ENCODE results near the gene EPHA1.

Gene EPHA1

GRCh38 chr7:143380260-143380645, 28.4 kb downstream of the EPHA1 start:
- H3K36me3 Mint-ChIP-seq = no peaks in the 10 kb centered on the region
- ATAC-seq = peak; percentile 80
- no peaks in the 10 kb centered on the region for H3K9me3 Mint-ChIP-seq
- no peaks in the 10 kb centered on the region for H3K27me3 Mint-ChIP-seq
- peaks cover 51% of the 10 kb centered on the region for H3K4me1 Mint-ChIP-seq
- H3K4me3 Mint-ChIP-seq = peak overlapping the region; percentile 88
- H3K27ac Mint-ChIP-seq = peak overlapping the region; percentile 83

- H3K27ac Mint-ChIP-seq = peak overlapping the region; percentile 83
- ATAC-seq = no peak
- H3K4me3 Mint-ChIP-seq = peak overlapping the region; percentile 88
- H3K4me1 Mint-ChIP-seq = peaks cover 56% of the 10 kb centered on the region
- H3K36me3 Mint-ChIP-seq = no peaks in the 10 kb centered on the region
- H3K9me3 Mint-ChIP-seq = no peaks in the 10 kb centered on the region
- no peaks in the 10 kb centered on the region for H3K27me3 Mint-ChIP-seq
These were observed 28.9 kb downstream of the EPHA1 start for GRCh38 chr7:143379611-143380259.

GRCh38 chr7:143376396-143376795, 32.3 kb downstream of the EPHA1 start:
- H3K4me3 Mint-ChIP-seq = no peak overlapping the region
- no peaks in the 10 kb centered on the region for H3K36me3 Mint-ChIP-seq

GRCh38 chr7:143375298-143376034, 33.2 kb downstream of the EPHA1 start:
- H3K9me3 Mint-ChIP-seq = no peaks in the 10 kb centered on the region
- H3K27ac Mint-ChIP-seq = peak overlapping the region; percentile 56
- peak; percentile 61 for ATAC-seq
- H3K27me3 Mint-ChIP-seq = no peaks in the 10 kb centered on the region
- H3K4me1 Mint-ChIP-seq = peaks cover 60% of the 10 kb centered on the region
- H3K4me3 Mint-ChIP-seq = no peak overlapping the region
- H3K36me3 Mint-ChIP-seq = no peaks in the 10 kb centered on the region

More at GRCh38 chr7:143376396-143376795, 32.3 kb downstream of the EPHA1 start:
- no peaks in the 10 kb centered on the region for H3K9me3 Mint-ChIP-seq
- no peak overlapping the region for H3K27ac Mint-ChIP-seq
- ATAC-seq = no peak
- H3K4me1 Mint-ChIP-seq = peaks cover 60% of the 10 kb centered on the region
- H3K27me3 Mint-ChIP-seq = no peaks in the 10 kb centered on the region

GRCh38 chr7:143374561-143374960, 34.1 kb downstream of the EPHA1 start:
- Mint-ChIP-seq H3K4me3 (no peak overlapping the region), H3K27ac (peak overlapping the region; percentile 56), H3K36me3 (no peaks in the 10 kb centered on the region), H3K4me1 (peaks cover 54% of the 10 kb centered on the region), H3K27me3 (no peaks in the 10 kb centered on the region), H3K9me3 (no peaks in the 10 kb centered on the region)
- no peak for ATAC-seq

GRCh38 chr7:143373255-143373794, 35.3 kb downstream of the EPHA1 start:
- no peak overlapping the region for H3K27ac Mint-ChIP-seq
- H3K4me3 Mint-ChIP-seq = no peak overlapping the region
- peaks cover 42% of the 10 kb centered on the region for H3K4me1 Mint-ChIP-seq
- no peaks in the 10 kb centered on the region for H3K27me3 Mint-ChIP-seq
- no peaks in the 10 kb centered on the region for H3K36me3 Mint-ChIP-seq
- ATAC-seq = no peak
- H3K9me3 Mint-ChIP-seq = no peaks in the 10 kb centered on the region

- Mint-ChIP-seq H3K27me3 (peaks cover 6% of the 10 kb centered on the region), H3K27ac (peak overlapping the region; percentile 11), H3K4me3 (no peak overlapping the region), H3K9me3 (no peaks in the 10 kb centered on the region), H3K36me3 (no peaks in the 10 kb centered on the region), H3K4me1 (peaks cover 37% of the 10 kb centered on the region)
- ATAC-seq = no peak
These were observed 36.6 kb downstream of the EPHA1 start for GRCh38 chr7:143372070-143372469.

- H3K27ac Mint-ChIP-seq = no peak overlapping the region
- ATAC-seq = no peak
- H3K36me3 Mint-ChIP-seq = no peaks in the 10 kb centered on the region
- H3K27me3 Mint-ChIP-seq = peaks cover 15% of the 10 kb centered on the region
- no peak overlapping the region for H3K4me3 Mint-ChIP-seq
- H3K9me3 Mint-ChIP-seq = no peaks in the 10 kb centered on the region
- H3K4me1 Mint-ChIP-seq = peaks cover 20% of the 10 kb centered on the region
These were observed 38.7 kb downstream of the EPHA1 start for GRCh38 chr7:143369678-143370651.

- ATAC-seq = no peak
- H3K4me1 Mint-ChIP-seq = peaks cover 11% of the 10 kb centered on the region
- H3K27ac Mint-ChIP-seq = no peak overlapping the region
- no peaks in the 10 kb centered on the region for H3K9me3 Mint-ChIP-seq
- H3K36me3 Mint-ChIP-seq = no peaks in the 10 kb centered on the region
- H3K4me3 Mint-ChIP-seq = no peak overlapping the region
- H3K27me3 Mint-ChIP-seq = peaks cover 30% of the 10 kb centered on the region
These were observed 40.3 kb downstream of the EPHA1 start for GRCh38 chr7:143368387-143368786.

GRCh38 chr7:143367972-143368371, 40.7 kb downstream of the EPHA1 start:
- Mint-ChIP-seq H3K4me1 (peaks cover 15% of the 10 kb centered on the region), H3K9me3 (no peaks in the 10 kb centered on the region), H3K27ac (no peak overlapping the region), H3K27me3 (peaks cover 35% of the 10 kb centered on the region), H3K36me3 (no peaks in the 10 kb centered on the region), H3K4me3 (no peak overlapping the region)
- no peak for ATAC-seq

- no peak overlapping the region for H3K27ac Mint-ChIP-seq
- no peak for ATAC-seq
- H3K36me3 Mint-ChIP-seq = no peaks in the 10 kb centered on the region
- peaks cover 23% of the 10 kb centered on the region for H3K4me1 Mint-ChIP-seq
- H3K4me3 Mint-ChIP-seq = no peak overlapping the region
- peaks cover 59% of the 10 kb centered on the region for H3K27me3 Mint-ChIP-seq
- no peaks in the 10 kb centered on the region for H3K9me3 Mint-ChIP-seq
These were observed 45.4 kb downstream of the EPHA1 start for GRCh38 chr7:143363016-143363937.

GRCh38 chr7:143362131-143363015, 46.3 kb downstream of the EPHA1 start, which contains the start of gene FAM131B:
Gene FAM131B (minus strand): TSS chr7:143362713. CDS start chr7:143362603, 110 bp downstream.
- Mint-ChIP-seq H3K9me3 (no peaks in the 10 kb centered on the region), H3K36me3 (no peaks in the 10 kb centered on the region), H3K4me3 (peak within 1 kb of the TSS; percentile 86), H3K27me3 (peaks cover 56% of the 10 kb centered on the region), H3K27ac (no peak within 1 kb of the TSS), H3K4me1 (peaks cover 23% of the 10 kb centered on the region)
- ATAC-seq = peak; percentile 62

- Mint-ChIP-seq H3K36me3 (no peaks in the 10 kb centered on the region), H3K9me3 (no peaks in the 10 kb centered on the region), H3K27ac (no peak overlapping the region), H3K4me3 (peak overlapping the region; percentile 86), H3K27me3 (peaks cover 49% of the 10 kb centered on the region), H3K4me1 (peaks cover 23% of the 10 kb centered on the region)
- peak; percentile 51 for ATAC-seq
These were observed 47.0 kb downstream of the EPHA1 start for GRCh38 chr7:143361552-143362130.
